BE2C (cell line): Measurements from ENCODE around the gene WEE2.

ENCODE experiments used
- DNase-seq: peaks from one replicate; pipeline ENCODE4 v3.0.0-alpha.2; 2020
- H3K27me3 ChIP-seq: fragments of 250-450 bp; sonication (Bioruptor Pico); 2 replicates; pipeline ENCODE4 v1.5.1; 2020; ENCODE audit warnings: mild to moderate bottlenecking
- H3K36me3 ChIP-seq: fragments of 250-450 bp; sonication (Bioruptor Pico); 2 replicates; pipeline ENCODE4 v1.5.1; 2020; ENCODE audit warnings: mild to moderate bottlenecking
- H3K4me1 ChIP-seq: fragments of 250-450 bp; sonication (Bioruptor Pico); 2 replicates; pipeline ENCODE4 v1.5.1; 2020
- H3K4me3 ChIP-seq: 2 replicates; pipeline ENCODE4 v1.5.1; 2011; ENCODE audit warnings: low read depth, low read length
- H3K9me3 ChIP-seq: fragments of 250-450 bp; sonication (Bioruptor Pico); 2 replicates; pipeline ENCODE4 v1.5.1; 2020
- CTCF ChIP-seq: IDR thresholded peaks from 2 replicates; pipeline ENCODE4 v1.5.1; 2012; ENCODE audit warnings: mild to moderate bottlenecking, low read depth, low read length

WEE2 gene

GRCh38 chr7:141712603-141713255 is 4.6 kb downstream of the WEE2 start:
- Histone ChIP-seq H3K4me1 (no peaks in the 10 kb centered on the region), H3K9me3 (no peaks in the 10 kb centered on the region), H3K27me3 (peaks cover 17% of the 10 kb centered on the region), H3K36me3 (no peaks in the 10 kb centered on the region), H3K4me3 (no peak overlapping the region)
- TF ChIP-seq CTCF, result no peak
- no peak for DNase-seq

- DNase-seq, result no peak
- Histone ChIP-seq H3K4me3 (no peak overlapping the region), H3K36me3 (no peaks in the 10 kb centered on the region), H3K27me3 (peaks cover 17% of the 10 kb centered on the region), H3K4me1 (no peaks in the 10 kb centered on the region), H3K9me3 (no peaks in the 10 kb centered on the region)
- no peak for TF ChIP-seq CTCF
These were observed 5.7 kb downstream of the WEE2 start for GRCh38 chr7:141713890-141714289.

- H3K4me1 ChIP-seq, result no peaks in the 10 kb centered on the region
- peaks cover 17% of the 10 kb centered on the region for H3K27me3 ChIP-seq
- no peak for TF ChIP-seq CTCF
- no peaks in the 10 kb centered on the region for H3K9me3 ChIP-seq
- no peak for DNase-seq
- no peaks in the 10 kb centered on the region for H3K36me3 ChIP-seq
- H3K4me3 ChIP-seq, result no peak overlapping the region
These were observed 6.4 kb downstream of the WEE2 start for GRCh38 chr7:141714571-141714970.

- TF ChIP-seq CTCF, result no peak
- Histone ChIP-seq H3K9me3 (no peaks in the 10 kb centered on the region), H3K4me1 (no peaks in the 10 kb centered on the region), H3K36me3 (no peaks in the 10 kb centered on the region), H3K27me3 (peaks cover 17% of the 10 kb centered on the region), H3K4me3 (no peak overlapping the region)
- DNase-seq, result no peak
These were observed 6.9 kb downstream of the WEE2 start for GRCh38 chr7:141715018-141715417.

- no peak overlapping the region for H3K4me3 ChIP-seq
- H3K4me1 ChIP-seq, result no peaks in the 10 kb centered on the region
- H3K27me3 ChIP-seq, result peaks cover 17% of the 10 kb centered on the region
- no peak for DNase-seq
- H3K36me3 ChIP-seq, result no peaks in the 10 kb centered on the region
- H3K9me3 ChIP-seq, result no peaks in the 10 kb centered on the region
- no peak for TF ChIP-seq CTCF
These were observed 7.9 kb downstream of the WEE2 start for GRCh38 chr7:141715794-141716689.

- H3K36me3 ChIP-seq, result no peaks in the 10 kb centered on the region
- H3K4me3 ChIP-seq, result no peak overlapping the region
- TF ChIP-seq CTCF, result no peak
- no peaks in the 10 kb centered on the region for H3K4me1 ChIP-seq
- H3K27me3 ChIP-seq, result peaks cover 17% of the 10 kb centered on the region
- DNase-seq, result no peak
- H3K9me3 ChIP-seq, result no peaks in the 10 kb centered on the region
These were observed 9.3 kb downstream of the WEE2 start for GRCh38 chr7:141717450-141717849.
